NCI-H82 (cell line): ENCODE measurements around the gene NFS1.

Source experiments
- DNase-seq: peaks from one replicate; lab custom pipeline; 2025; lab: John Stamatoyannopoulos, UW

NFS1 gene

GRCh38 chr20:35674921-35675320 lies 24.2 kb downstream of the NFS1 start:
- DNase-seq = no peak

GRCh38 chr20:35673884-35674283 lies 25.3 kb downstream of the NFS1 start:
- no peak for DNase-seq

- DNase-seq = no peak
These were observed 29.5 kb downstream of the NFS1 start for GRCh38 chr20:35669681-35670080.

GRCh38 chr20:35669221-35669620 lies 29.9 kb downstream of the NFS1 start:
- DNase-seq = no peak

- DNase-seq = no peak
These were observed 33.2 kb downstream of the NFS1 start for GRCh38 chr20:35665949-35666288.

- DNase-seq = peak; percentile 97
These were observed 34.5 kb downstream of the NFS1 start, which contains the start of the genes CPNE1 and RBM12 for GRCh38 chr20:35664466-35665206. Gene CPNE1 (minus strand): TSS chr20:35664900. CDS start chr20:35632923, 31,977 bp downstream. Gene RBM12 (minus strand): TSS chr20:35664900. CDS start chr20:35655322, 9,578 bp downstream.

GRCh38 chr20:35663516-35664465 lies 35.4 kb downstream of the NFS1 start:
- DNase-seq = peak; percentile 85

GRCh38 chr20:35662551-35662950 lies 36.6 kb downstream of the NFS1 start:
- DNase-seq = no peak

- no peak for DNase-seq
These were observed 37.2 kb downstream of the NFS1 start for GRCh38 chr20:35661908-35662307.

GRCh38 chr20:35661053-35661452 lies 38.1 kb downstream of the NFS1 start:
- no peak for DNase-seq

- DNase-seq = no peak
These were observed 38.8 kb downstream of the NFS1 start for GRCh38 chr20:35660122-35660937.

- DNase-seq = no peak
These were observed 41.9 kb downstream of the NFS1 start for GRCh38 chr20:35657271-35657670.

GRCh38 chr20:35654415-35654814 lies 44.7 kb downstream of the NFS1 start:
- DNase-seq = no peak

- no peak for DNase-seq
These were observed 45.3 kb downstream of the NFS1 start for GRCh38 chr20:35653893-35654292.

GRCh38 chr20:35653430-35653734 lies 45.8 kb downstream of the NFS1 start:
- DNase-seq = no peak

GRCh38 chr20:35652641-35653429 lies 46.3 kb downstream of the NFS1 start:
- DNase-seq = no peak

GRCh38 chr20:35651958-35652357 lies 47.2 kb downstream of the NFS1 start:
- DNase-seq = no peak

GRCh38 chr20:35650632-35651031 lies 48.5 kb downstream of the NFS1 start:
- no peak for DNase-seq

GRCh38 chr20:35648836-35649235 lies 50.3 kb downstream of the NFS1 start:
- no peak for DNase-seq

- DNase-seq = no peak
These were observed 54.3 kb downstream of the NFS1 start for GRCh38 chr20:35644806-35645205.

- peak; percentile 76 for DNase-seq
These were observed 56.1 kb downstream of the NFS1 start for GRCh38 chr20:35643045-35643444.
